K562 (cell line): ENCODE data around the gene MICAL1. TPM values are rescaled to one million over a fixed set of nuclear protein-coding genes. Genes with fewer than 3 reads are reported as not detected.

Experiments
- ATAC-seq: fragments of 200-7000 bp; cut with Tn5 transposase; 3 replicates; pipeline ENCODE4 v1.9.1; 2020; ENCODE audit warnings: moderate library complexity
- BruUV-seq: library from RNA; stranded (reverse); fragments of 400-500 nt; replicated peaks from 2 replicates; lab custom pipeline; 2021; lab: Mats Ljungman, UMichigan
- CTCF ChIA-PET: fragments of 300-600 bp; formaldehyde crosslinking; extraction: SDS; loops from one replicate; lab custom pipeline; 2021; ENCODE audit warnings: low intra/inter-chr PET ratio; lab: Yijun Ruan, JAX
- POLR2A ChIA-PET: fragments of 300-600, 350-650 bp; sonication (Branson Sonifier 250); formaldehyde crosslinking; extraction: SDS; loops from one replicate; lab custom pipeline; 2021; ENCODE audit warnings: antibody characterized with exemption, inconsistent platforms; lab: Yijun Ruan, JAX
- DNase-seq, 4 experiments: peaks; one replicate each; pipeline versions ENCODE4 v3.0.0 to v3.0.0-alpha.2; 2011 to 2018; ENCODE audit warnings: low spot score in 3 of 4, mixed read lengths in 3 of 4; ENCODE audit errors: extremely low read depth in 1 of 4
- FAIRE-seq: peaks from 2 replicates; lab custom pipeline; 2011; peaks lifted over from hg19 to GRCh38; lab: Jason Lieb, UNC
- H2AFZ ChIP-seq: 2 replicates; pipeline ENCODE4 v1.6.0; 2011; ENCODE audit warnings: low read depth, low read length, control low read depth, inconsistent platforms
- H3K27ac ChIP-seq: fragments of 200-600 bp; 3 replicates; pipeline ENCODE4 v1.8.0; 2011; ENCODE audit warnings: low read depth, mild to moderate bottlenecking, control low read depth, inconsistent platforms, low read length, moderate library complexity, mixed read lengths; ENCODE audit errors: extremely low read depth
- H3K27me3 ChIP-seq, 2 experiments: fragments of 300-600 bp in 1 of 2; 2 replicates in 1 of 2; 3 replicates in 1 of 2; pipeline versions ENCODE4 v1.6.0 to v1.8.0; 2011; ENCODE audit warnings: inconsistent platforms in 2 of 2, low read length in 2 of 2, mild to moderate bottlenecking in 1 of 2, mixed read lengths in 1 of 2, moderate library complexity in 1 of 2; ENCODE audit not compliant: control insufficient read depth in 2 of 2, insufficient read depth in 2 of 2
- H3K36me3 ChIP-seq: fragments of 300-600 bp; 3 replicates; pipeline ENCODE4 v1.8.0; 2011; ENCODE audit warnings: mild to moderate bottlenecking, low read length, inconsistent platforms; ENCODE audit not compliant: control insufficient read depth, insufficient read depth
- H3K4me1 ChIP-seq, 2 experiments: fragments of 200-600 bp in 1 of 2; replicated peaks in 1 of 2; 2 replicates in 1 of 2; 3 replicates in 1 of 2; pipeline versions ENCODE4 v1.5.1 to v1.8.0; 2011; ENCODE audit warnings: inconsistent platforms in 2 of 2, low read length in 2 of 2, mild to moderate bottlenecking in 1 of 2, mixed read lengths in 1 of 2, moderate library complexity in 1 of 2; ENCODE audit not compliant: control insufficient read depth in 2 of 2, insufficient read depth in 2 of 2
- H3K4me2 ChIP-seq: 2 replicates; pipeline ENCODE4 v1.6.1; 2011; ENCODE audit warnings: low read length, control low read depth, inconsistent platforms, mixed read lengths; ENCODE audit not compliant: insufficient read depth
- H3K4me3 ChIP-seq: fragments of 200-600 bp; sonication (generic), shearing (Covaris generic); 2 replicates; pipeline ENCODE4 v1.5.1; 2016; ENCODE audit warnings: control low read depth, inconsistent platforms
- H3K79me2 ChIP-seq: fragments of 200-600 bp; 3 replicates; pipeline ENCODE4 v1.8.0; 2011; ENCODE audit warnings: low read length, inconsistent platforms; ENCODE audit not compliant: control insufficient read depth, insufficient read depth
- H3K9ac ChIP-seq, 2 experiments: 2 replicates each; pipeline versions ENCODE4 v1.6.0 to v1.6.1; 2011; ENCODE audit warnings: low read depth in 2 of 2, low read length in 2 of 2, control low read depth in 1 of 2, inconsistent platforms in 1 of 2, mild to moderate bottlenecking in 1 of 2, mixed read lengths in 1 of 2; ENCODE audit not compliant: insufficient read depth in 1 of 2
- H3K9me1 ChIP-seq: one replicate; pipeline ENCODE4 v1.6.0; 2011; ENCODE audit warnings: inconsistent platforms, mild to moderate bottlenecking, low read length, moderate library complexity; ENCODE audit not compliant: control insufficient read depth, insufficient read depth
- H3K9me3 ChIP-seq: replicated peaks from 2 replicates; pipeline ENCODE4 v1.5.1; 2011; ENCODE audit warnings: low read depth, low read length, inconsistent platforms; ENCODE audit not compliant: control insufficient read depth, insufficient read depth
- H4K20me1 ChIP-seq: replicated peaks from 2 replicates; pipeline ENCODE4 v1.6.1; 2011; ENCODE audit warnings: low read length, inconsistent platforms, mixed read lengths; ENCODE audit not compliant: control insufficient read depth, insufficient read depth
- HDAC6 ChIP-seq: IDR thresholded peaks from 2 replicates; pipeline ENCODE4 v1.6.1; 2012; ENCODE audit warnings: low read depth, mild to moderate bottlenecking, control low read depth, inconsistent platforms, low read length, moderate library complexity
- NCOA6 ChIP-seq: fragments of 450-650 bp; IDR thresholded peaks from 2 replicates; pipeline ENCODE4 v1.6.1; 2017; ENCODE audit warnings: mild to moderate bottlenecking
- PHF8 ChIP-seq: fragments of 200-600 bp; sonication (generic); IDR thresholded peaks from 2 replicates; pipeline ENCODE4 v1.6.1; 2012; ENCODE audit warnings: mixed run types, mild to moderate bottlenecking, inconsistent platforms, low read length, moderate library complexity, borderline replicate concordance
- POLR3A ChIP-seq: IDR thresholded peaks from 2 replicates; pipeline ENCODE4 v1.6.1; 2011; ENCODE audit warnings: borderline replicate concordance, mild to moderate bottlenecking, moderate library complexity; ENCODE audit not compliant: insufficient read length, insufficient read depth; ENCODE audit errors: extremely low read depth
- RBFOX2 ChIP-seq: fragments of 200-400 bp; formaldehyde crosslinking; IDR thresholded peaks from 2 replicates; pipeline ENCODE4 v1.6.1; 2017; ENCODE audit warnings: low read depth, mild to moderate bottlenecking, low read length, moderate library complexity
- ZNF76 ChIP-seq: fragments of 250-450 bp; sonication (Bioruptor Pico); IDR thresholded peaks from 2 replicates; pipeline ENCODE4 v1.4.0; 2020; ENCODE audit warnings: mild to moderate bottlenecking, moderate library complexity, borderline replicate concordance
- WGBS: fragments of 100-300 bp; shearing (Covaris generic); methylation state at CpG from one replicate; pipeline ENCODE4 v1.1.6; 2016; ENCODE audit warnings: low coverage, mixed read lengths; ENCODE audit not compliant: insufficient coverage; ENCODE audit errors: missing lambda C conversion rate; 5-methylcytosine and 5-hydroxymethylcytosine counted together
- in situ Hi-C: fragments of 300-500 bp; cut with MboI; formaldehyde crosslinking; loops from 4 replicates; pipeline ENCODE4 v1.15.0; 2018; ENCODE audit warnings: inconsistent platforms, mixed read lengths
- intact Hi-C: fragments of 100-400 bp; cut with micrococcal nuclease; formaldehyde crosslinking; loops from 2 replicates; pipeline ENCODE4 v1.14.2; 2022
- polyA plus RNA-seq, 8 experiments: library from polyadenylated mRNA; depleted of rRNA in 4 of 8; stranded (reverse) in 5 of 8; unstranded in 3 of 8; fragments of >200 nt; fragmentation: Nextera tagmentation in 2 of 8; fragmentation: Illumina TruSeq in 1 of 8; extraction: Ambion mirVana in 2 of 8; extraction: Trizol in 1 of 8; gene quantifications; 2 replicates each; pipeline versions ENCODE4 v1.2.1 to v1.2.3, GENCODE V29; 2011 to 2014; ENCODE audit warnings: inconsistent platforms in 1 of 8, missing spikeins in 1 of 8
- total RNA-seq, 7 experiments: library from RNA; depleted of rRNA in 6 of 7; stranded (reverse); fragments of >200 nt in 6 of 7; fragmentation: Illumina TruSeq in 2 of 7; extraction: Trizol in 2 of 7; gene quantifications; 2 replicates each; pipeline versions ENCODE4 v1.2.1 to v1.2.3, GENCODE V29; 2011 to 2021; ENCODE audit warnings: low replicate concordance in 1 of 7
- TF ChIP-seq, protein P1 (sequence below): fragments of 250-450 bp; sonication (Bioruptor Pico); IDR thresholded peaks from 2 replicates; pipeline ENCODE4 v1.5.1; 2021; ENCODE audit warnings: mild to moderate bottlenecking

The MICAL1 gene
- total and polyA plus RNA-seq, 9 of the 15 experiments (the other 6 are each of a cell fraction or from before 2014, with no cell fraction given): 0.07 to 15.2 (median 7.0) TPM

GRCh38 chr6:109452181-109452580 lies 3.4 kb downstream of the MICAL1 start (continued):
- TF ChIP-seq POLR3A (no peak), HDAC6 (no peak), PHF8 (no peak)

- H3K9me1 ChIP-seq: no peaks in the 10 kb centered on the region
- no peaks in the 10 kb centered on the region for H3K79me2 ChIP-seq
- ATAC-seq: no peak
- BruUV-seq: no TSS peak
- ChIA-PET POLR2A (interaction anchor here (1.0 to 8.2 kb wide), 3 partner anchors 8 to 357 kb away, joined by 3 to 92 read pairs (median 3); partner anchors contain the start of genes PPIL6, SESN1 and SMPD2), CTCF (no interaction called here)
- no peaks in the 10 kb centered on the region for H4K20me1 ChIP-seq
- no peaks in the 10 kb centered on the region for H3K9me3 ChIP-seq
- H3K4me1 ChIP-seq: peaks cover 4 to 53% of the 10 kb centered on the region in 2 experiments; a peak in 4 of 5 replicates
- no peak for TF ChIP-seq ZNF76
- TF ChIP-seq, protein P1, sequence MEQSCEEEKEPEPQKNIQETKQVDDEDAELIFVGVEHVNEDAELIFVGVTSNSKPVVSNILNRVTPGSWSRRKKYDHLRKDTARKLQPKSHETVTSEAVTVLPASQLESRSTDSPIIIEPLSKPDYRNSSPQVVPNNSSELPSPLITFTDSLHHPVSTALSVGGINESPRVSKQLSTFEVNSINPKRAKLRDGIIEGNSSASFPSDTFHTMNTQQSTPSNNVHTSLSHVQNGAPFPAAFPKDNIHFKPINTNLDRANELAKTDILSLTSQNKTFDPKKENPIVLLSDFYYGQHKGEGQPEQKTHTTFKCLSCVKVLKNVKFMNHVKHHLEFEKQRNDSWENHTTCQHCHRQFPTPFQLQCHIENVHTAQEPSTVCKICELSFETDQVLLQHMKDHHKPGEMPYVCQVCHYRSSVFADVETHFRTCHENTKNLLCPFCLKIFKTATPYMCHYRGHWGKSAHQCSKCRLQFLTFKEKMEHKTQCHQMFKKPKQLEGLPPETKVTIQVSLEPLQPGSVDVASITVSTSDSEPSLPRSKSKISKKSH (CRISPR knock-in tag): no peak
- TF ChIP-seq RBFOX2: no peak
- no peak for TF ChIP-seq NCOA6
- H2AFZ ChIP-seq: no peak overlapping the region
- DNase-seq: no peak
- in situ Hi-C loops: no loop called here
- no peak overlapping the region for H3K4me2 ChIP-seq
- no peak overlapping the region for H3K9ac ChIP-seq
- no peak overlapping the region for H3K27ac ChIP-seq
- no peak for FAIRE-seq
- H3K27me3 ChIP-seq: no peaks in the 10 kb centered on the region
- no peak overlapping the region for H3K4me3 ChIP-seq
- intact Hi-C loops: no loop called here
- H3K36me3 ChIP-seq: peaks cover 7% of the 10 kb centered on the region; the same call in 1 of the 3 replicates
- WGBS: 86% methylated on average over 7 of the region's 7 CpGs
Observed at GRCh38 chr6:109451376-109451775, 4.2 kb downstream of the MICAL1 start.
